Hypothalamus (tissue), 51 donors: Measurements from ENCODE around the gene CAPN11.
"Not testable (repeated sequence)": the region's sequence is repeated elsewhere in the genome, so short reads cannot be mapped to it uniquely, and the experiment has no call there.

Experiments used
- DNase-seq, 51 donors: peaks; one replicate each; lab custom pipeline; 2025; lab: John Stamatoyannopoulos, UW

The CAPN11 gene

GRCh38 chr6:44224029-44224964, 65.7 kb downstream of the CAPN11 start:
- peak in 3 of 51 donors; percentile 17 to 33 (median 32) for DNase-seq

GRCh38 chr6:44224965-44225305, 66.3 kb downstream of the CAPN11 start:
- no peak for DNase-seq

- DNase-seq, result no peak
Observed at GRCh38 chr6:44225579-44226325, 67.1 kb downstream of the CAPN11 start.

GRCh38 chr6:44226368-44227147, 67.9 kb downstream of the CAPN11 start:
- peak in 4 of 51 donors; percentile 13 to 41 (median 24) for DNase-seq

GRCh38 chr6:44227148-44227793, 68.7 kb downstream of the CAPN11 start:
- no peak for DNase-seq

GRCh38 chr6:44228031-44228430, 69.4 kb downstream of the CAPN11 start:
- no peak for DNase-seq

- no peak for DNase-seq
Observed at GRCh38 chr6:44228433-44228832, 69.8 kb downstream of the CAPN11 start.

GRCh38 chr6:44228836-44229235, 70.2 kb downstream of the CAPN11 start:
- DNase-seq, result no peak

- no peak for DNase-seq
Observed at GRCh38 chr6:44229376-44230033, 70.9 kb downstream of the CAPN11 start.

GRCh38 chr6:44230034-44230675, 71.5 kb downstream of the CAPN11 start:
- no peak for DNase-seq

- not testable (repeated sequence) for DNase-seq
Observed at GRCh38 chr6:44231426-44231825, 72.8 kb downstream of the CAPN11 start.

- DNase-seq, result peak in 1 of 51 donors; percentile 34
Observed at GRCh38 chr6:44232676-44233566, 74.3 kb downstream of the CAPN11 start.

- DNase-seq, result no peak
Observed at GRCh38 chr6:44233567-44234100, 75.0 kb downstream of the CAPN11 start.
